Activated T-cell treated with anti-CD3 and anti-CD28 coated beads, Interleukin-2, amount 50 U/mL, for 24 hours (primary cell): Measurements from ENCODE around the gene SCAMP2.

ENCODE experiments used
- DNase-seq: peaks from one replicate; pipeline ENCODE4 v3.0.0-alpha.2; 2020
- H3K27ac Mint-ChIP-seq: 2 replicates; pipeline ENCODE4 v1.8.0; 2020; ENCODE audit warnings: mild to moderate bottlenecking, mixed read lengths
- H3K27me3 Mint-ChIP-seq: 2 replicates; pipeline ENCODE4 v1.8.0; 2020; ENCODE audit warnings: mixed read lengths
- H3K36me3 Mint-ChIP-seq: 2 replicates; pipeline ENCODE4 v1.8.0; 2020; ENCODE audit warnings: low read depth, mixed read lengths
- H3K4me1 Mint-ChIP-seq: 2 replicates; pipeline ENCODE4 v1.8.0; 2020; ENCODE audit warnings: low read depth, mixed read lengths
- H3K4me3 Mint-ChIP-seq: 2 replicates; pipeline ENCODE4 v1.8.0; 2020; ENCODE audit warnings: mild to moderate bottlenecking, moderate library complexity, mixed read lengths
- H3K9me3 Mint-ChIP-seq: 2 replicates; pipeline ENCODE4 v1.8.0; 2020; ENCODE audit warnings: mixed read lengths

The SCAMP2 gene

DNA sequence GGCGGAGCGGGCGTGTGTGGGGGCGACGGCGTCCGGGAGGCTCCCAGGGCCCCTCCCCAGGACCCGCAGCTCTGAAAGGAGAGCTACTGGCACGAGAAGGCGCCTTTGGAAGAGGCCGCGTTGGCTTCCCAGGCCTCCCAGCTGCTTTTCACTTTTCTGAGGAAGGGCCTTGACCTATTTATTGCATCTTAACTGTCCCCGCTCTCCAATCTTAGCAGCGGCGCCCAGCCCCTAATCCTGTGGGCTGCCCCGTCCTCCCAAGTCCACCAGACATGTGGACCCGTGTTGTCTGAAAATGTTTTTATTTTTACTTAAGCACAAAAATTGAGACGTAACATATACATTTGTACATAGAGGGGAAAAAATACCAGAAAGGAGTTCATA, 29.7 kb downstream of the SCAMP2 start:
- H3K4me1 Mint-ChIP-seq = peaks cover 52% of the 10 kb centered on the region
- H3K9me3 Mint-ChIP-seq = no peaks in the 10 kb centered on the region
- no peaks in the 10 kb centered on the region for H3K27me3 Mint-ChIP-seq
- peaks cover 79% of the 10 kb centered on the region for H3K36me3 Mint-ChIP-seq
- DNase-seq = no peak
- peak overlapping the region; percentile 91 for H3K27ac Mint-ChIP-seq
- peak overlapping the region; percentile 93 for H3K4me3 Mint-ChIP-seq

DNA sequence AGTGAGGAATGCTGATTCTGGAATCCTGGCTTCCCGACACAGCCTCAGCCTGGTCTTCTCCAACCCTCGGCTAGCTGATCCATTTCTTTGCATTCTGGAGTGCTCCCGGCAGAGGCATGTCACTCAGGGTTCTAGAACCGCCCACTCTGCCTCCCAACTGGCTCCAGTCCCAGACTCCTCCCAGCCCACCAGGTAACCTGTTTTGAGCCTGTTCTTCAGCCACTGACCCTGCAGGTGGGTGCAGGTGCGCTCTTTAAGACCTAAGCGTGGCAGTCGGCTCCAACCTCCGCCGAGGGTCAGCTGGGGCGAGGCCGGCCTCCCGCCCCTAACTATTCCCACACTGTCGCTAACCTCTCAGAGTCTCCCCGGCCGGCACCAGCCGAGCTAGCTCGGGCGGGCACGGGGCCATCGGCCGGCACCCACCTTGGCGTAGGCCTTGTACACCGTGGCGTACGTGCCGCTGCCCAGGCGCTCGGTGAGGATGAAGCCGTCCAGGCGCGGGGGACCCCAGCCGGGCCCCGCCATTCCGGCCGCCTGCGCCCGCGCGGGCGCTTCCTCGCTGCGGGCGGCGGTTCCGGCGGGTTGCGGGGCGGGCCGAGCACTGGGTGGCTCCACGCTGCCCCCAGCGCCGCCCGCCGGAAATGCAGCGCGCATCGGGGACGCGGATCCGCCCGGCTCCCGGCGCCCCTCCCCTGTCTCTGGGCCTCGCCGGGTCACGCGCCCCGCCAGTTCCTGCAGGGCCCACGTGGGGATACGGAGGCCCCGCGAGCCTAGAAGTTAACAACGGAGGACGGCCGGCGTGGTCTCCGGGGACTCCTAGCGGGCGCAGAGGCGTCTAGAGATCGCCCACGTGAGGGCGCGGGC, 30.4 kb downstream of the SCAMP2 start, which contains the start of gene ULK3:
Gene ULK3 (minus strand): TSS at position 576 of the 864 bp plus-strand sequence. CDS start 51 bp downstream, at position 525.
- Mint-ChIP-seq H3K9me3 (no peaks in the 10 kb centered on the region), H3K27me3 (no peaks in the 10 kb centered on the region), H3K4me1 (peaks cover 52% of the 10 kb centered on the region), H3K27ac (peak within 1 kb of the TSS; percentile 92), H3K36me3 (peaks cover 76% of the 10 kb centered on the region), H3K4me3 (peak within 1 kb of the TSS; percentile 93)
- DNase-seq = peak; percentile 96

DNA sequence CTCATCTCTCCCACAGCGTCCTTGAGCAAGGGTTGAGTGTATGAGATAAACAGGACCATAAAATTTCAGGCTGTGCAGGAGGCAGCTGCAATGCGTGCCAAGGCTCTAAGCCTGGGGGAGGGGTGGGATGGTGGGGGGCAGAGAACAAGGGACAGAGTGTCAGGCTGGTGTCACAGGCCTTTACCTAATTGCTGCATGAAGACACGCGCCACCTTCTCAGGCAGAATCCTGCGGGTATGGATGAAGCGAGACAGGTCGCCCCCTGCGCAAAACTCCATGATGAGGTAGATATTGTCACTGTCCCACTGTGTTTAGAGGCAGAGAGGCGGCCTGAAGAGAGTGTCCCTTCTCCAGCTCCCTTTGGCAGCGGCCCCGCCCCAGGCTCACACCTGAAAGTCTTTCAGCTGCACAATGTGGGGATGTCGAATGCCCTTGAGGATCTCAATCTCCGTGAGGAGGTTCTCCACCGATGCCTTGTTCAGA, 31.2 kb downstream of the SCAMP2 start:
- H3K9me3 Mint-ChIP-seq = no peaks in the 10 kb centered on the region
- peaks cover 51% of the 10 kb centered on the region for H3K4me1 Mint-ChIP-seq
- peak overlapping the region; percentile 92 for H3K27ac Mint-ChIP-seq
- peak overlapping the region; percentile 93 for H3K4me3 Mint-ChIP-seq
- H3K36me3 Mint-ChIP-seq = peaks cover 75% of the 10 kb centered on the region
- no peaks in the 10 kb centered on the region for H3K27me3 Mint-ChIP-seq
- no peak for DNase-seq

DNA sequence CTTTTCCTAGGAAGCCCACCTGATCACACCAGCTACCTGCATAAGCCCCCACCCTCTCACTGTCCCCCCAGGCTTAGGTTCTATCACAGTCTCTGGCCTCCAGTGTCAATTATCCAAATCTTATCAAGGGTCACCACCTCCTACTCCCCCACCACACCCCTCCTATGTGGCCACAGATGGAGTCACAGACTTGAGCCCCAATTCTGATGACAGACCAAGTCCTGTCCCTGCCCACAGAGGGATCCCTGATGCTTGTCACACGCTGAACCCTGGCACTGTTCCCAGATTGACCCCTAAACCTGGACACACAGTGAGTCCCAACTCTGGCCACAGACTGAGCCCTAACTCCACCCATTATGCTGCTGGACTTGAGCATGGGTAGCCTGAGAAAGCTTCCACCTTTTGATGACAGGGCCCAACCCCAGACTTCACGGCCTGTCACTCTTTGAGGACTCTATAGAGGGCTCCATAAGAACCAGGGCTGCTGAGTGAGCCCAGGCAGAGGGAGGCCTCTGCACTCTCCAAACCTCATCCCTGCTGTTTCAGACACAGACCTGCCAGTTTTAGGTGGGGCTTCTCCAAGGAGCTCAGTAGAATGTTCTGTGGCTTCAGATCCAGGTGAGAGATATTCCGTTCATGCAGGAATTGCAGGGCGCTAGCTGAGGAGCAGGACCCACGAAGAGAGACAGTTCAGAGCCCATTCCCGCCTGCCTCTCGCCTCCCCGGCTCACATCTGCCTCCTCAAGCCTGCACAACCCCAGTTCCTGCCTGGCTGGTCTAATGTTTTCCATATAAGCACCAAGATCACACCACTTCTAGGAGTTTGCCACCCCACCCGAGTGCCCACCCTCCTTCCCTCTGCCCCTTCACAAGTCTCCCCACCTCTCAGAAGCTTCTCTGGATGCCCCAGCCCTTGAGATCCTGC, 32.1 kb downstream of the SCAMP2 start:
- no peak for DNase-seq
- peak overlapping the region; percentile 92 for H3K27ac Mint-ChIP-seq
- H3K4me3 Mint-ChIP-seq = peak overlapping the region; percentile 93
- H3K9me3 Mint-ChIP-seq = no peaks in the 10 kb centered on the region
- no peaks in the 10 kb centered on the region for H3K27me3 Mint-ChIP-seq
- peaks cover 77% of the 10 kb centered on the region for H3K36me3 Mint-ChIP-seq
- H3K4me1 Mint-ChIP-seq = peaks cover 49% of the 10 kb centered on the region

DNA sequence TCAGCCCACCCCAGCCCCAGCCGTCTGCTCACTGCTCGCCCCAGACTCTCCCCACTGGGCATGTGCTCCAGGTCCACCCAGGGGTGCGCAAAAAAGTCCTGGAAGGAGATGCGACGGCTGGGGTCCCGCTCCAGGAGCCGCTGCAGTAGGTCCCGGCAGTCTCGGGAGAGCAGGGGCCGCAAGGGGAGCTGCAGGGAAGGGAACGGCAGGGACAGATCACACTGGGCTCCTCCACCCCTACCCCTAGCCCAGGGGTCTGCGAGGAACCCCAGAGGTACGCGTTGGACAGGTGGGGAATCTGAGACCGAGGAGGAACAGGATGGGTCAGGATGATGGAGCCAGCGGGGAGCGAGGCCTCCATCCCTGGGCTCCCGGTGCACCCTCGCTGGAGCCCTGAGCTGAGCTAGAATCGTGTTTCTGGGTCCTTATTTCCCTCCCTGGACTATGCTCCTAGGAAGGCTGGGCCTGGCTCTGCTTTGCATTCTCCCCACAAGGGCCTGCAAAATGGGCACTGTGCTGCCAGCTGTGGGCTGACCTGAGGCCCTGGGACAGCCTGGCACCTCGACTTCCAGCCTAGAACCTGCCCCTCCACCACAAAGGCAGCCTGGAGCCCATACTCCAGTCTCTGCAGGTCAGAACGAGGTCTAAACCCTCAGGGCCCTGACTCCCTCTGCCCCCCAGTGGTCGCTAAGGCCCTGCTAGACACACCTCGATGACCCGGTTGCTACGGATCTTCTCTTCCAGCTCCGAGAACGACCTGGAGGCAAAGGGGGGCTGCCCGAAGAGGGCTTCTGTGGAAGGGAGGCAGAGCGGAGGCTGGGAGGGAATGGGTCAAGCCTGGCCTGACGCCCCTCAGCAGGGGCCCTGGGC, 33.4 kb downstream of the SCAMP2 start:
- Mint-ChIP-seq H3K4me3 (no peak overlapping the region), H3K4me1 (peaks cover 37% of the 10 kb centered on the region), H3K27me3 (no peaks in the 10 kb centered on the region), H3K9me3 (no peaks in the 10 kb centered on the region), H3K36me3 (peaks cover 76% of the 10 kb centered on the region), H3K27ac (no peak overlapping the region)
- DNase-seq = no peak

DNA sequence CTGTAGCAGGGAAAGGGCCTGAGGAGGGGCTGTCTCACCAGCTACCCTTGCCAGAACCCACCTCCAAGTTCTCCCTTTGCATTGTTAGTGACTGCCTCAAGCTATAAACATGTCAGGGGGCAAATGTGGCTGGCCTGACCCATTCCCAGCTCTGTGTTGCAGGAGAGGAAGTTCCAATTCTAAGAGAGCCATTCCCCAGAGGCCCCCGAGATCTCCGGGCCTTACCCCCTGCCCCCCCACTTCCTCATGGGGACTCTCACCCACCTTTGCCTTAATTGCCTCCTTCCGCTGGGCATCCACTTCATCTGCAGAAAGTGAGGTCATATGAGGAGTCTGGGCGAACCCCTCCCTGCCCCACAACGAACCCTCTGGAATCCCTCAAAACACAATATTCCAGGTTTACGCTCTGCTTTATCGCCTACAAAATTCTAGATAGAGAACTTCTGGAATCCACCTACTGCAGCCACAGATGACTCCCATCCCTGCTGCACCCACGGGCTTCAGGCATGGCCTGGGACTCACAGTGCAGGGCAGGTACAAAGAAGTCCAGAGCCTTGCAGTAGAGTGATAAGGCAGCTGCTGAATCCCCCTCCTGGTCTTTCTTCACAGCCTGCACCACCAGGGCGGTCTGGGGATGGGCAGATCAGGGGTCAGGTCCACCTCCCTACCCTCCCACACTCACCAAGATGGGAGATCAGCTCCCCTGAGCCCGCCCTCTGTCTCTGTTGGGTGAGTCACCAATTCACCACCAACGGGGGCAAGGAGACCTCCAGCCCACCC, 34.2 kb downstream of the SCAMP2 start:
- DNase-seq = no peak
- H3K27me3 Mint-ChIP-seq = no peaks in the 10 kb centered on the region
- no peak overlapping the region for H3K27ac Mint-ChIP-seq
- peaks cover 69% of the 10 kb centered on the region for H3K36me3 Mint-ChIP-seq
- no peak overlapping the region for H3K4me3 Mint-ChIP-seq
- H3K4me1 Mint-ChIP-seq = peaks cover 28% of the 10 kb centered on the region
- no peaks in the 10 kb centered on the region for H3K9me3 Mint-ChIP-seq

DNA sequence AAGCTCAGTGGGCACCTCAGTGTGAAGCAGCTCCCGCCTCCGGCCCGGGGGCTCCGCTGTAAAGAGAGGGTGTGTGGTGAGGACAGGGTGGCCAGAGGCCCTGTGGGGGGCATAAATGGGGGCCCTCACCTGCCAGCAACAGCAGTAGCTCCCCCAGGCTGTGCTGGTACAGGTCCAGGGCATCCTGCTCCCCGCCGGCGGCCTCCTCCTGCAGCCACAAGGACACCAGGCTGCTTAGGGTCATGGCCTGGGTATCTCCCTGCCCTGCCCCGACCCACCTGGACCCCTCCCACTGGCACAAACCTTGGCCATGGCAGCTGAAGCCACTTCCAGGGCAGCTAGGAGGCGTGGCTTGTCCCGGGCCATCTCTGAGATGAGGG, 35.0 kb downstream of the SCAMP2 start:
- no peak overlapping the region for H3K27ac Mint-ChIP-seq
- no peak for DNase-seq
- peaks cover 22% of the 10 kb centered on the region for H3K4me1 Mint-ChIP-seq
- H3K4me3 Mint-ChIP-seq = no peak overlapping the region
- peaks cover 67% of the 10 kb centered on the region for H3K36me3 Mint-ChIP-seq
- H3K27me3 Mint-ChIP-seq = no peaks in the 10 kb centered on the region
- no peaks in the 10 kb centered on the region for H3K9me3 Mint-ChIP-seq

DNA sequence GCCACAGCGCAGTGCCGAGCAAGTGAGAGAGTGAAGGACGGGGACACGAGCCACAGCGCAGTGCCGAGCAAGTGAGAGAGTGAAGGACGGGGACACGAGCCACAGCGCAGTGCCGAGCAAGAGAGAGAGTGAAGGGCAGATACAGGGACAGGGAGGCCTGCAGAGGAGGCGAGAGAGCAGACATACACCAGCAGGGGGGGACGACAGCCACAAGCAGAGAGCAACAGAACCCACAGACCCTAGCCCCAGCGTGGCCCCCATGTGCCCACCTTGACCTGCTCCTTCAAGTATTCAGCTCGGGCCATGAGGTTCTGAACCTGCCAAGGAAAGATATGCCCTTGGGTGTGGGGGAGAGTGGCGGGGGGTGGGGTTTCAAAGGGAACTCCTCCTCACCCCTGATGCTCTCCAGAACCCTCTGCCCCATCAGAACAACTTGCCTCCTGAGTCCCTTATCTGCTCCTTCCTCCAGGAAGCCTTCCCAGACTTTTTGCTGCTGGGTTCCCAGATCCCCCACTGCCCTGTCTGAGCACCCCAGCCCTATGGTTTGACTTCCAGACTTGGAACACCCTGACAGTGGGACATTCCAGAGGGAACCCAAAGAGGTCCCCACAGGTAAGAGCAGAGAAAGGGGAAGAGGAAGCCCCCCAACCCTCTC, 35.6 kb downstream of the SCAMP2 start:
- Mint-ChIP-seq H3K36me3 (peaks cover 65% of the 10 kb centered on the region), H3K4me1 (peaks cover 22% of the 10 kb centered on the region), H3K9me3 (no peaks in the 10 kb centered on the region), H3K4me3 (no peak overlapping the region), H3K27me3 (no peaks in the 10 kb centered on the region), H3K27ac (no peak overlapping the region)
- DNase-seq = no peak

DNA sequence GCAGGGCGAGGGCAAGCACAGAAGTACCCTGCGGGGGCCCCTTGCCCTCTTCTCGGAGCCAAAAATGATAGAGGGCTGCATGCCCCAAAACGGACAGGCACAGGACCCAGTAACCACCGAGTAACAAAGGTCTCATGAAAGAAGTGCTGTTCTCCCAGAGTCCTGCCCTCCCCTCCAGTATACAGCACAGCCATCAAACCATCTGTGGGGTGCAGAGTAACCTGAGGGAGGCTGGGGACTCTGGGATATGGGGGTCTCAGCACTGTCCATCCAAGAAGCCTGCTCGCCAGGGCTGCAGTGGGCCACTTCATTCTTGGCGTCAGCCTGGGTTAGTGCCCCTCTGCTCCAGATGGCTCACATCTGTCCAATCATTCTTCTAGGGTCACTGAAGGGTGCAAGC, 36.3 kb downstream of the SCAMP2 start:
- Mint-ChIP-seq H3K36me3 (peaks cover 58% of the 10 kb centered on the region), H3K4me3 (no peak overlapping the region), H3K27ac (no peak overlapping the region), H3K27me3 (no peaks in the 10 kb centered on the region), H3K4me1 (peaks cover 15% of the 10 kb centered on the region), H3K9me3 (no peaks in the 10 kb centered on the region)
- DNase-seq = no peak

DNA sequence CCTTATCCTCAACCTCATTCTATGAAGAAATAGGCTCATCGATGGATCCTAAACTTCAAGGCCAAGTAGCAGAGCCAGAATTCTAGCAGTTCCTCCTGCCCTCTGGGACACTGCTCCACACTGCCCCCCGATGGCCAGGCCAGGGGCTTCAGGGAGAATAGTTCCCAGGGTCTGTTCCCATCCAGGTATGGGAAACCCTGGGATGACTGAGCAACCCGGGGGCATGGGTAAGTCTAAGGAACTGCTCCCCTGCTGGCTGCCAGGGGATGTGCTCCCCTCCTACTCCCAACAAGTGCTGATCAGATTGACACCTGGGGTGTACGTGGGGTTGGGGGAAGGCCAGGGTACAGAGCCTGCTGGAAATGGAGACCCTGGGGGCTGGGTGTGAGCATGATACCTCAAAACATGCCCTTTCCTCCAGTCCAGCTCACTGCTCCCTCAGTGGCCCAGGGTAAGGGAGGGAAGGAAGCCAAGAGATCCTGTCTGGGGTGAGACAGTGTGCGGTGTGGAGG, 37.8 kb downstream of the SCAMP2 start:
- DNase-seq = peak; percentile 68
- H3K4me1 Mint-ChIP-seq = peaks cover 2% of the 10 kb centered on the region
- no peak overlapping the region for H3K4me3 Mint-ChIP-seq
- no peak overlapping the region for H3K27ac Mint-ChIP-seq
- no peaks in the 10 kb centered on the region for H3K27me3 Mint-ChIP-seq
- H3K9me3 Mint-ChIP-seq = no peaks in the 10 kb centered on the region
- H3K36me3 Mint-ChIP-seq = peaks cover 44% of the 10 kb centered on the region

DNA sequence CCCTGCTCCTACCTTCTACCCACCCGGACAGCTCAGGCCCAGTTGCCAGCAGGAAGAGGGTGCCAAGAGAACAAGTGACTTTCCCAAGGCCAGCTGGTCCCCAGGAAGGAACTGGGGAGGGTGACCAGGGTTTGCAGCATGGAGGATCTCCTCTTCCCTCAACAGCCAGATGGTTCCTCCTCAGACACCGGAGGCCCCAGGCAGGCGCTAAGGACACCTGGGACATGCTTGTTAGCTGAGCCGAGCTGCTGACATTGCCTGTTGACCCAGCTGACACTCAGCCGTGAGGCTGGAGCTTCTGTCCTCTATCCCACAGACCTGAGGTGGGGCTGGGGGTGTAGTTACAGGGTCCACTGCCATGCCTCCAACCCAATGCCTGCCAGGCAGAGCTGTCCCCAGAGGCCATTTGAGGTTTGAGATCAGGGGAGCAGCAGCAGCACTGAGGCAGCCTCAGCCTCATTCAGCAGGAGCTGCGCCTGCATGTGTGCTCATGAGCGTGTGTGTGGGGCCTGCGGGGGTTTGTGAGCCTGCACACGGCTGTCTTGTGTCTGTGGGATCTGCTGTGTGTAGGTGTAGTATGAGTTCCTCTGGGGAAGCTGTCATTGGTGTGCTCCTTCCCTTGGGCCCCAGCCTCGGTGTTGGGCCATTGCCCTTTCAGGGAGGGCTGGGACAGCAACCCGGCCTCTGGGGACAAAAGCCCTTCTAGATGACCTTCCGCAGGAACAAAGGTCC, 39.6 kb downstream of the SCAMP2 start:
- Mint-ChIP-seq H3K27ac (no peak overlapping the region), H3K9me3 (no peaks in the 10 kb centered on the region), H3K36me3 (peaks cover 31% of the 10 kb centered on the region), H3K4me1 (peaks cover 16% of the 10 kb centered on the region), H3K27me3 (peaks cover 5% of the 10 kb centered on the region), H3K4me3 (no peak overlapping the region)
- no peak for DNase-seq

DNA sequence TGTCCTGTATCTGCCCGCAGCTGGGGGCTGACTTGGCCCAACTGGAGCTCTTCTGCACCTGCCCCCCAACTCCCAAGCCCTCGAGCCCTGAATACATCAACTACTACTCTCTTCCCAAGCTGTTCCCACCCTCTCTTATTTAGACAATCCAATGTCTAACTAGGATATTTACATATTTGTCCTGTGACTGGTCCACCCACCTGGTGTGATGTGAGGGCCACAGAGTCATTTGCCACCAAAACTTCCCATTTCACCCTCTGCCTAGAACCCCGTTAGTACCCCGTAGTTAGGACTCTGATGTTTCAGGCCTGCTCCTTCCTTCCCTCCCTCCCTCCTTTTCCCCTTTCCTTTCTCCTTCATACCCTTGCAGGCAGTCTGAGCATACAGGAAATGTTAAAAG, 40.3 kb downstream of the SCAMP2 start:
- DNase-seq = no peak
- Mint-ChIP-seq H3K27ac (no peak overlapping the region), H3K4me1 (peaks cover 16% of the 10 kb centered on the region), H3K27me3 (peaks cover 12% of the 10 kb centered on the region), H3K36me3 (peaks cover 27% of the 10 kb centered on the region), H3K4me3 (no peak overlapping the region), H3K9me3 (no peaks in the 10 kb centered on the region)
